IPS DF 6.9 (cell line): Measurements from ENCODE around the gene STK38.

Experiments used
- DNase-seq: peaks from one replicate; pipeline ENCODE4 v3.0.0-alpha.2; 2013; ENCODE audit warnings: low read depth, low spot score
- H3K27ac ChIP-seq: one replicate; pipeline ENCODE4 v1.5.1; 2013; ENCODE audit warnings: low read length, control low read depth
- H3K27me3 ChIP-seq: 2 replicates; pipeline ENCODE4 v1.6.1; 2013; ENCODE audit warnings: mild to moderate bottlenecking, low read length; ENCODE audit not compliant: control insufficient read depth, insufficient read depth
- H3K36me3 ChIP-seq: 2 replicates; pipeline ENCODE4 v1.6.1; 2013; ENCODE audit warnings: low read length; ENCODE audit not compliant: control insufficient read depth, insufficient read depth
- H3K4me1 ChIP-seq: 2 replicates; pipeline ENCODE4 v1.6.1; 2013; ENCODE audit warnings: low read length; ENCODE audit not compliant: control insufficient read depth, insufficient read depth
- H3K4me3 ChIP-seq: 2 replicates; pipeline ENCODE4 v1.5.1; 2013; ENCODE audit warnings: mild to moderate bottlenecking, low read length
- H3K9me3 ChIP-seq: 2 replicates; pipeline ENCODE4 v1.6.1; 2013; ENCODE audit warnings: low read length, inconsistent platforms; ENCODE audit not compliant: control insufficient read depth, insufficient read depth
- WGBS: extraction: QIAGEN DNeasy Blood & Tissue Kit; methylation state at CpG from one replicate; pipeline ENCODE4 v1.1.7; 2013; ENCODE audit warnings: mixed read lengths, missing lambda C conversion rate; ENCODE audit not compliant: insufficient read length, insufficient coverage; 5-methylcytosine and 5-hydroxymethylcytosine counted together

STK38 gene

GRCh38 chr6:36563928-36564284 lies 16.6 kb upstream of the STK38 start:
- Histone ChIP-seq H3K27me3 (no peaks in the 10 kb centered on the region), H3K36me3 (no peaks in the 10 kb centered on the region), H3K27ac (no peak overlapping the region), H3K9me3 (no peaks in the 10 kb centered on the region), H3K4me3 (no peak overlapping the region), H3K4me1 (0 out of 2 replicates have a peak, but pooled peaks cover 1% of the 10 kb centered on the region)
- DNase-seq, result no peak
- WGBS, result no CpG with 5 or more reads among the region's 4 CpGs

GRCh38 chr6:36563237-36563927 lies 16.1 kb upstream of the STK38 start:
- 100% methylated on average over 1 of the region's 3 CpGs for WGBS
- no peak for DNase-seq
- Histone ChIP-seq H3K9me3 (no peaks in the 10 kb centered on the region), H3K4me3 (no peak overlapping the region), H3K4me1 (0 out of 2 replicates have a peak, but pooled peaks cover 1% of the 10 kb centered on the region), H3K27me3 (no peaks in the 10 kb centered on the region), H3K27ac (no peak overlapping the region), H3K36me3 (no peaks in the 10 kb centered on the region)

- no peak overlapping the region for H3K4me3 ChIP-seq
- H3K27me3 ChIP-seq, result no peaks in the 10 kb centered on the region
- H3K27ac ChIP-seq, result no peak overlapping the region
- WGBS, result no CpG with 5 or more reads among the region's 4 CpGs
- no peaks in the 10 kb centered on the region for H3K4me1 ChIP-seq
- no peaks in the 10 kb centered on the region for H3K36me3 ChIP-seq
- no peak for DNase-seq
- no peaks in the 10 kb centered on the region for H3K9me3 ChIP-seq
These were observed 13.5 kb upstream of the STK38 start for GRCh38 chr6:36560822-36561221.

- no CpG with 5 or more reads among the region's 7 CpGs for WGBS
- Histone ChIP-seq H3K36me3 (no peaks in the 10 kb centered on the region), H3K4me3 (no peak overlapping the region), H3K27ac (no peak overlapping the region), H3K27me3 (no peaks in the 10 kb centered on the region), H3K9me3 (no peaks in the 10 kb centered on the region), H3K4me1 (no peaks in the 10 kb centered on the region)
- no peak for DNase-seq
These were observed 11.9 kb upstream of the STK38 start for GRCh38 chr6:36559011-36559793.

GRCh38 chr6:36556281-36556680 lies 9.0 kb upstream of the STK38 start:
- Histone ChIP-seq H3K4me1 (no peaks in the 10 kb centered on the region), H3K9me3 (no peaks in the 10 kb centered on the region), H3K27me3 (no peaks in the 10 kb centered on the region), H3K36me3 (no peaks in the 10 kb centered on the region), H3K27ac (no peak overlapping the region), H3K4me3 (no peak overlapping the region)
- DNase-seq, result no peak
- WGBS, result no CpG with 5 or more reads among the region's 5 CpGs

- WGBS, result no CpG with 5 or more reads among the region's 1 CpG
- H3K27ac ChIP-seq, result no peak overlapping the region
- no peaks in the 10 kb centered on the region for H3K27me3 ChIP-seq
- no peak overlapping the region for H3K4me3 ChIP-seq
- no peaks in the 10 kb centered on the region for H3K4me1 ChIP-seq
- no peaks in the 10 kb centered on the region for H3K36me3 ChIP-seq
- H3K9me3 ChIP-seq, result no peaks in the 10 kb centered on the region
- no peak for DNase-seq
These were observed 8.5 kb upstream of the STK38 start for GRCh38 chr6:36555750-36556252.

- Histone ChIP-seq H3K9me3 (no peaks in the 10 kb centered on the region), H3K27ac (no peak overlapping the region), H3K4me1 (no peaks in the 10 kb centered on the region; the same call in 1 of the 2 replicates), H3K4me3 (no peak overlapping the region), H3K27me3 (no peaks in the 10 kb centered on the region), H3K36me3 (no peaks in the 10 kb centered on the region)
- no CpG with 5 or more reads among the region's 1 CpG for WGBS
- no peak for DNase-seq
These were observed 3.3 kb upstream of the STK38 start for GRCh38 chr6:36550473-36551000.

- no peak overlapping the region for H3K4me3 ChIP-seq
- WGBS, result no CpG with 5 or more reads among the region's 2 CpGs
- H3K4me1 ChIP-seq, result no peaks in the 10 kb centered on the region; the same call in 1 of the 2 replicates
- H3K27me3 ChIP-seq, result no peaks in the 10 kb centered on the region
- H3K9me3 ChIP-seq, result no peaks in the 10 kb centered on the region
- no peak for DNase-seq
- H3K36me3 ChIP-seq, result no peaks in the 10 kb centered on the region
- no peak overlapping the region for H3K27ac ChIP-seq
These were observed 1.1 kb upstream of the STK38 start for GRCh38 chr6:36548401-36548743.

- 100% methylated on average over 2 of the region's 13 CpGs for WGBS
- Histone ChIP-seq H3K4me1 (no peaks in the 10 kb centered on the region; the same call in 1 of the 2 replicates), H3K9me3 (no peaks in the 10 kb centered on the region), H3K27ac (no peak overlapping the region), H3K36me3 (no peaks in the 10 kb centered on the region), H3K4me3 (no peak overlapping the region), H3K27me3 (no peaks in the 10 kb centered on the region)
- DNase-seq, result no peak
These were observed 544 bp upstream of the STK38 start for GRCh38 chr6:36547646-36548400.

GRCh38 chr6:36546308-36546919 lies 865 bp downstream of the STK38 start:
- Histone ChIP-seq H3K27ac (no peak overlapping the region), H3K27me3 (no peaks in the 10 kb centered on the region), H3K4me1 (no peaks in the 10 kb centered on the region; the same call in 1 of the 2 replicates), H3K4me3 (peak overlapping the region; percentile 90), H3K9me3 (no peaks in the 10 kb centered on the region), H3K36me3 (no peaks in the 10 kb centered on the region)
- DNase-seq, result no peak
- WGBS, result no CpG with 5 or more reads among the region's 15 CpGs
